Neural crest cell (in vitro differentiated cells): Measurements from ENCODE around the gene KIF25. TPM values are rescaled to one million over a fixed set of nuclear protein-coding genes. Genes with fewer than 3 reads are reported as not detected.

Experiments
- DNase-seq: peaks from one replicate; pipeline ENCODE4 v3.0.0; 2021; ENCODE audit warnings: low read depth, mixed read lengths, low spot score
- H3K27ac Mint-ChIP-seq: one replicate; pipeline ENCODE4 v1.8.0; 2021; ENCODE audit warnings: mild to moderate bottlenecking, mixed read lengths; ENCODE audit not compliant: unreplicated experiment
- H3K27me3 Mint-ChIP-seq: 2 replicates; pipeline ENCODE4 v1.8.0; 2021; ENCODE audit warnings: low read depth, mild to moderate bottlenecking, mixed read lengths
- H3K36me3 Mint-ChIP-seq: 2 replicates; pipeline ENCODE4 v1.8.0; 2021; ENCODE audit warnings: low read depth, mild to moderate bottlenecking, mixed read lengths
- H3K4me1 Mint-ChIP-seq: 2 replicates; pipeline ENCODE4 v1.8.0; 2021; ENCODE audit warnings: mixed read lengths
- H3K4me3 Mint-ChIP-seq: one replicate; pipeline ENCODE4 v1.8.0; 2021; ENCODE audit warnings: mild to moderate bottlenecking, mixed read lengths
- H3K9me3 Mint-ChIP-seq: 2 replicates; pipeline ENCODE4 v1.8.0; 2021; ENCODE audit warnings: mixed read lengths
- total RNA-seq: library from RNA; stranded (reverse); gene quantifications from 2 replicates; pipeline ENCODE4 v1.2.1, GENCODE V29; 2021
- TF ChIP-seq, protein P1 (sequence below): fragments of 200-600 bp; sonication (generic); conservative IDR thresholded peaks from 2 replicates; pipeline ENCODE4 v1.5.0; 2021; ENCODE audit warnings: antibody characterized with exemption, mild to moderate bottlenecking

KIF25 gene
- total RNA-seq, 1 donor from 2014 or later, result 0.72 TPM

DNA sequence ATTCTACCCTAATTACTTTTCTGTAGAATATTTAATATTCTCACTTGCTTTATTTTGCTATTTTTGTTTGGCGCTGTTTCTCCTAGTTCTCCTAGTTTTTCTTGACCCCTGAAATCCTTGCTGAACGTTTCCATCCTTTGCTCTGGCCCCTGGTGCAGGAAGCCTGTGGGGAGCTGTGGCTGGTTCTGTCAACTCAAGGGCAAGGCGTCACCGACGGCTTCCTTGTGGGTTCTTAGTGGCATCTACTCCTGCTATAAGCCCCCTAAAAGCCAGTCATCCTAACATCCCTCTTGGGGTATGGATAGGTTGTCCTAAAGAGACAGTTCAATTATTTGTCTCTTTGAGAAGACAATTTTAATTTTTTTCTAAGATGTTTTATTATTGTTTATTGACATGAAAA lies 36.9 kb upstream of the KIF25 start:
- DNase-seq, result no peak
- Mint-ChIP-seq H3K4me3 (no peak overlapping the region), H3K9me3 (no peaks in the 10 kb centered on the region), H3K27me3 (no peaks in the 10 kb centered on the region), H3K27ac (no peak overlapping the region), H3K4me1 (peaks cover 13% of the 10 kb centered on the region), H3K36me3 (peaks cover 18% of the 10 kb centered on the region)
- TF ChIP-seq, protein P1, sequence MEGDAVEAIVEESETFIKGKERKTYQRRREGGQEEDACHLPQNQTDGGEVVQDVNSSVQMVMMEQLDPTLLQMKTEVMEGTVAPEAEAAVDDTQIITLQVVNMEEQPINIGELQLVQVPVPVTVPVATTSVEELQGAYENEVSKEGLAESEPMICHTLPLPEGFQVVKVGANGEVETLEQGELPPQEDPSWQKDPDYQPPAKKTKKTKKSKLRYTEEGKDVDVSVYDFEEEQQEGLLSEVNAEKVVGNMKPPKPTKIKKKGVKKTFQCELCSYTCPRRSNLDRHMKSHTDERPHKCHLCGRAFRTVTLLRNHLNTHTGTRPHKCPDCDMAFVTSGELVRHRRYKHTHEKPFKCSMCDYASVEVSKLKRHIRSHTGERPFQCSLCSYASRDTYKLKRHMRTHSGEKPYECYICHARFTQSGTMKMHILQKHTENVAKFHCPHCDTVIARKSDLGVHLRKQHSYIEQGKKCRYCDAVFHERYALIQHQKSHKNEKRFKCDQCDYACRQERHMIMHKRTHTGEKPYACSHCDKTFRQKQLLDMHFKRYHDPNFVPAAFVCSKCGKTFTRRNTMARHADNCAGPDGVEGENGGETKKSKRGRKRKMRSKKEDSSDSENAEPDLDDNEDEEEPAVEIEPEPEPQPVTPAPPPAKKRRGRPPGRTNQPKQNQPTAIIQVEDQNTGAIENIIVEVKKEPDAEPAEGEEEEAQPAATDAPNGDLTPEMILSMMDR, result no peak

DNA sequence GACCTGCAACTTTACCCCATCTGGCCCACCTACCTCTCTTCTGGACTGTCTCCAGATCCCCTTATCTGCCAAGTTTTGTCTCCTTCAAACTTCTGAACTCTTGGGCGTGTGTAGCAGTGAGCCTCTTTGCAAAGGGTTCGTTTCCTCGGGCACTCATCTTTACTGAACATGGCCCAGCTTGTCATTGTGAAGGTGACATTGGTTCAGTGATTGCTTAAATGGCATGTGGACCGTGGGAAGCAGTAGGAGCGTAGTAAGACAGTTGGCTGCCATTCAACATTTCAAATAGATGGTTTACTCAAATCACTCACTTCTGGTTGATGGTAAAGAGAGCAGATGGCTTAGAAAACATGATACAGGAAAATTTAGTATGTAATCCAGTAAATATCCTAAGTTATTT lies 34.8 kb upstream of the KIF25 start:
- no peak overlapping the region for H3K27ac Mint-ChIP-seq
- peaks cover 23% of the 10 kb centered on the region for H3K36me3 Mint-ChIP-seq
- peaks cover 21% of the 10 kb centered on the region for H3K4me1 Mint-ChIP-seq
- no peaks in the 10 kb centered on the region for H3K27me3 Mint-ChIP-seq
- TF ChIP-seq, protein P1, result no peak
- no peaks in the 10 kb centered on the region for H3K9me3 Mint-ChIP-seq
- no peak for DNase-seq
- no peak overlapping the region for H3K4me3 Mint-ChIP-seq

DNA sequence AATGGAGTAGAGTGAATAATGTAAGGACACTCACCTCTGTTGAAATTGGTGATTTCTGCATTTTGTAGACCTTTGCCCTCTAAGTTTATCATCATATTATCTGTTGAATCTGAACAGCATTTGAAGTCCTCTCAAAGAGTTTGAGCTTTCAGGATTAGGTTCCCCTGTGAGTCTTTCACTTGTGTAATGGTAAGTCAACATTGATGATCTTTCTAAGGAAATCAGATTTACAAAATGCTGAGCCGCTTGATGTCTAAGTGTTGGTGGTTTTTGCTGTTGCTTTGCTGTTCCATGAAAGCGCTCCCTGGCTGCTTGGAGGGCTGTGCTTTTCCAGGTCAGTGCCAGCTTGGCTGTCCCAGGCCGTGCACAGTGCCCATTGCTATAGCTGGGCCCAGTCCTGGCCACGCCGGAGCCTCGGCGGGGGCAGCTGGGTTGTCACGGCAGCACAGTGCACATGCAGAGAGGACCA lies 33.8 kb upstream of the KIF25 start:
- Mint-ChIP-seq H3K4me3 (no peak overlapping the region), H3K27me3 (no peaks in the 10 kb centered on the region), H3K36me3 (peaks cover 29% of the 10 kb centered on the region), H3K9me3 (no peaks in the 10 kb centered on the region), H3K27ac (peak overlapping the region; percentile 22), H3K4me1 (peaks cover 25% of the 10 kb centered on the region)
- DNase-seq, result no peak
- TF ChIP-seq, protein P1, result no peak

DNA sequence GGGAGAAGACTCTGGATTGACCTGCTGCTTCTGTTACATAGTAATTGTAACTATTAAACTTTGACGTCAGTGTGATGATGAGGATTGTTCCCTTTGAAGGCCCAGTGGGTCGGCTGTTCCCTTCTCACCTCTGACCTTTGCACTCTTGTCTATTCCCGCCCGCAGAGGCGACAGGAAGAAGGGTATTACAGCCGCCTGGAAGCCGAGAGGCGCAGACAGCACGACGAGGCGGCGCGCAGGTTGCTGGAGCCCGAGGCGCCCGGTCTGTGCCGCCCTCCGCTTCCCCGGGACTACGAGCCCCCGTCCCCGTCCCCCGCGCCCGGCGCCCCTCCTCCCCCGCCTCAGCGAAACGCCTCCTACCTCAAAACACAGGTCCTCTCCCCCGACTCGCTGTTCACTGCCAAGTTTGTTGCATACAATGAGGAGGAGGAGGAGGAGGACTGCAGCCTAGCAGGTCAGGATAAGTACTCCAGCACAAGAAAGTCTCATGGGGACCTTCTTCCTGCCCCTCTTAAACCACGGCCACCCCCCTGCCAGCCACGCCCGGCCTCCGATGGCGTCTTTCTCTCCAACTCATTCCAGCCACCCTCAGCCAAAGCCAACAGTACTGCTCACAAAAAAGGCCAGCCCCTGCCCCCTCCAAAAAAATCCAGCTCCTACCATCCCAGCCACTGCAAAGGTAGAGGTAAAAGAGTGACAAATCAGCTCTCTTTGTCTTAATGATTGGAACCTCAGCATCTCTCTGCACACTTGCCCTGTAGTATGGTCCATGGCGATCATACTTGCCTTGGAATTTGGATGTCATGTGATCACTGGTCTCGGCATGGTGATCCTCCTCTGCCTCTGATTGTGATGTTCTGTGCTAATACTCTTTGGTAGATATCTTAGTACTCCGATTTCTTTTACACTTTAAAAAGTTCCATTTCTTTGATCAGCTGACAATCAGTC lies 31.6 kb upstream of the KIF25 start:
- no peak for DNase-seq
- Mint-ChIP-seq H3K9me3 (no peaks in the 10 kb centered on the region), H3K36me3 (peaks cover 32% of the 10 kb centered on the region), H3K4me1 (peaks cover 40% of the 10 kb centered on the region), H3K4me3 (no peak overlapping the region), H3K27ac (no peak overlapping the region), H3K27me3 (no peaks in the 10 kb centered on the region)
- TF ChIP-seq, protein P1, result no peak

DNA sequence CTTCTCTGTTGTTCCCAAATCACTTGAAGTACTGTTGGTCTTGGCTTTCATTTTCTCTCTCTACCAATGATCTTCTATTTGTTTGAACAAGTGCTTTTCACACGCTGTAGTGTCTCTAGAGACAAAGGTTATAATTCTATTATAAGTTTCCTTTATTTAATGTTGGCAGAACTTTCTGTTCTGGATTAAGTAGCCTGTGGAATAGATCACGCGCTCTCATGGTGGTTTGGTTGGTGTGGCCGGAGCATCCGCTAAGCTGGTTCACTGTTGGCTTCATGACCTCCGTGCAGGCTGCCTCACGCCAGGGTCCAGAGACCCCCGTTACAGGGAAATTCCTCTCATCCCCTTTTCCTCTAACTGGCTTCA lies 30.9 kb upstream of the KIF25 start:
- TF ChIP-seq, protein P1, result no peak
- Mint-ChIP-seq H3K27me3 (no peaks in the 10 kb centered on the region), H3K36me3 (peaks cover 31% of the 10 kb centered on the region), H3K4me3 (no peak overlapping the region), H3K27ac (no peak overlapping the region), H3K9me3 (no peaks in the 10 kb centered on the region), H3K4me1 (peaks cover 43% of the 10 kb centered on the region)
- DNase-seq, result no peak
